GM23248 (cell line): ENCODE results near the gene TFAP2D.

Experiments used
- EZH2 ChIP-seq: fragments of 200-600 bp; sonication (generic); IDR thresholded peaks from 2 replicates; pipeline ENCODE4 v1.6.1; 2018; ENCODE audit warnings: antibody characterized with exemption, mild to moderate bottlenecking; ENCODE audit not compliant: insufficient read depth, poor library complexity, severe bottlenecking
- EZH2phosphoT487 ChIP-seq: fragments of 200-600 bp; sonication (generic); IDR thresholded peaks from 2 replicates; pipeline ENCODE4 v1.6.1; 2018; ENCODE audit warnings: antibody characterized with exemption, moderate library complexity, mild to moderate bottlenecking, low read depth; ENCODE audit not compliant: insufficient read depth

GRCh38 chr6:50815436-50816114 lies 102.2 kb downstream of the TFAP2D start:
- TF ChIP-seq EZH2 (no peak), EZH2phosphoT487 (no peak)
